ENCODE measurements around the gene PPP1R36. TPM values are rescaled to one million over a fixed set of nuclear protein-coding genes. Genes with fewer than 3 reads are reported as not detected.

PPP1R36 gene
- total and polyA plus RNA-seq, 3 donors from 2014 or later = 22.4 to 108 (median 38.5) TPM

DNA sequence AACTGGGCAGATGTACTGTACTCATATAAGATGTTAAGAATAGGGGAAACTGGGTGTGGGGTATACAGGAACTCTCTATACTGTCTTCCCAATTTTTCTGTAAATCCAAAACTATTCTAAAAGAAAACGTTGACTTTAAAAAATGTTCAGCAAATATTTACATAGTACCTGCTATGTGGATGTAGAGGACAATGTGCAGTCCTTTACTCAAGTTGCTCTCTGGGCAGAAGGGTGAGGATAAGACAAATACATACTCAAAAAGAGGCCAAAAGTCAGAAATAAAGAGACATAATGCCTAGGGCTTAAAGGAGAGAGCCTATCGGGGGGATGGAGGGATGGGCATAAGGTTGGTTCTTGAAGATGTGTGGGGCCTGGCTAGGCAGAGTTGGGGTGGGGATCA lies 44.7 kb downstream of the PPP1R36 start:
- no peaks in the 10 kb centered on the region for H3K9me3 ChIP-seq
- intact Hi-C loops (cut with DNase I; ENCODE audit: low total_unique reads) = no loop called here
- no peak overlapping the region for H3K4me3 ChIP-seq
- H3K27ac ChIP-seq = no peak overlapping the region
- 84 to 94% methylated on average over 2 of the region's 2 CpGs for WGBS, 2 donors
- TF ChIP-seq, protein P1, sequence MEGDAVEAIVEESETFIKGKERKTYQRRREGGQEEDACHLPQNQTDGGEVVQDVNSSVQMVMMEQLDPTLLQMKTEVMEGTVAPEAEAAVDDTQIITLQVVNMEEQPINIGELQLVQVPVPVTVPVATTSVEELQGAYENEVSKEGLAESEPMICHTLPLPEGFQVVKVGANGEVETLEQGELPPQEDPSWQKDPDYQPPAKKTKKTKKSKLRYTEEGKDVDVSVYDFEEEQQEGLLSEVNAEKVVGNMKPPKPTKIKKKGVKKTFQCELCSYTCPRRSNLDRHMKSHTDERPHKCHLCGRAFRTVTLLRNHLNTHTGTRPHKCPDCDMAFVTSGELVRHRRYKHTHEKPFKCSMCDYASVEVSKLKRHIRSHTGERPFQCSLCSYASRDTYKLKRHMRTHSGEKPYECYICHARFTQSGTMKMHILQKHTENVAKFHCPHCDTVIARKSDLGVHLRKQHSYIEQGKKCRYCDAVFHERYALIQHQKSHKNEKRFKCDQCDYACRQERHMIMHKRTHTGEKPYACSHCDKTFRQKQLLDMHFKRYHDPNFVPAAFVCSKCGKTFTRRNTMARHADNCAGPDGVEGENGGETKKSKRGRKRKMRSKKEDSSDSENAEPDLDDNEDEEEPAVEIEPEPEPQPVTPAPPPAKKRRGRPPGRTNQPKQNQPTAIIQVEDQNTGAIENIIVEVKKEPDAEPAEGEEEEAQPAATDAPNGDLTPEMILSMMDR (IDR thresholded peaks at IDR 0.05) = no peak
- TF ChIP-seq POLR2A (IDR thresholded peaks at IDR 0.05) = no peak
- no peaks in the 10 kb centered on the region for H3K4me1 ChIP-seq
- no peaks in the 10 kb centered on the region for H3K36me3 ChIP-seq (ENCODE audit: low read depth, missing control alignments)
- no peaks in the 10 kb centered on the region for H3K27me3 ChIP-seq
- DNase-seq = no peak

DNA sequence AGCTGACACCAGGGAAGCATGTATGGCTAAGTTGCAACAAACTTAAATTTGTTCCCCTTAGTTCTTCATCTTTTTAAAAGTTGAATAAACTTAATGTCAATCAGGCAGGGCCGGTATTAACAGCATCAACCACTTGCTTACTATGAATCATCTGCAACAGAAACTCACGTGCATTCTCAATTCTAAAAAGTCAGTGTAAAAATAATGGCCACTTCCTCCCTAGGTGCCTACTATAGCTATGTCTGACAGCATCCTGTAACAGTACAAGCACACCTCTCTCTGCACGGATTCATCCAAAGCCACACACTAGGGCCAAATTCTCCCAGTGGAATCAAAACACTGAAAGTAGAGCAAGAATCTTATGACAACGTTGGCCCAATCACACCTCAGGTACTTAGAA lies 48.6 kb downstream of the PPP1R36 start:
- 76 to 85% methylated on average over 4 of the region's 4 CpGs for WGBS, 2 donors
- Histone ChIP-seq H3K4me3 (no peak overlapping the region), H3K36me3 (ENCODE audit: low read depth, missing control alignments) (no peaks in the 10 kb centered on the region), H3K4me1 (no peaks in the 10 kb centered on the region), H3K9me3 (no peaks in the 10 kb centered on the region), H3K27ac (no peak overlapping the region), H3K27me3 (no peaks in the 10 kb centered on the region)
- no peak for DNase-seq
- intact Hi-C loops (cut with DNase I; ENCODE audit: low total_unique reads) = no loop called here
- no peak for TF ChIP-seq POLR2A (IDR thresholded peaks at IDR 0.05)
- TF ChIP-seq, protein P1 (IDR thresholded peaks at IDR 0.05) = no peak

DNA sequence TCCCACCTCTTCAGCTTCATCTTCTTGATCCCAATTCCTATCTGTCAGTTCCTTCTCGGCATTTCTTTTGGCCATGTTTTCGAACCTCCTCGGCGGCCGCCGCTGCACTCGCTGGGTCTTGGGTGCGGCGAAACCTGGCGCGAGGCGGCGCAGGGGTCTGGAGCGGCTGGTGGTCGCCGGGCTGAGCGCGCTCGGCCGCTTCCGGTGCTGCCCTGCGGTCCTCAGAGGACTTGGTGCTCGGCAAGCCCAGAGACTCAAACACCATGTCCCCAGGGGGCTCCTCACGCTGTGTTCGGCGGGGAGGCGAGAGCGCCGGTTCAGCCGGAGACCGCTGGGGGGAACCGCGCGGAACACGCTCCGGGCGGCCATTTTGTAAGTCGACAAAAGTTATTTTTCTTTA lies 51.8 kb downstream of the PPP1R36 start:
- Histone ChIP-seq H3K36me3 (ENCODE audit: low read depth, missing control alignments) (no peaks in the 10 kb centered on the region), H3K4me3 (peak overlapping the region; percentile 34 to 50), H3K27ac (peak overlapping the region in 1 of 2 donors; percentile 41), H3K9me3 (no peaks in the 10 kb centered on the region), H3K27me3 (no peaks in the 10 kb centered on the region), H3K4me1 (no peaks in the 10 kb centered on the region)
- intact Hi-C loops (cut with DNase I; ENCODE audit: low total_unique reads) = no loop called here
- WGBS, 2 donors = 33 to 41% methylated on average over 31 to 38 of the region's 38 CpGs
- TF ChIP-seq, protein P1 (IDR thresholded peaks at IDR 0.05) = no peak
- TF ChIP-seq POLR2A (IDR thresholded peaks at IDR 0.05) = no peak
- DNase-seq = peak; percentile 33

DNA sequence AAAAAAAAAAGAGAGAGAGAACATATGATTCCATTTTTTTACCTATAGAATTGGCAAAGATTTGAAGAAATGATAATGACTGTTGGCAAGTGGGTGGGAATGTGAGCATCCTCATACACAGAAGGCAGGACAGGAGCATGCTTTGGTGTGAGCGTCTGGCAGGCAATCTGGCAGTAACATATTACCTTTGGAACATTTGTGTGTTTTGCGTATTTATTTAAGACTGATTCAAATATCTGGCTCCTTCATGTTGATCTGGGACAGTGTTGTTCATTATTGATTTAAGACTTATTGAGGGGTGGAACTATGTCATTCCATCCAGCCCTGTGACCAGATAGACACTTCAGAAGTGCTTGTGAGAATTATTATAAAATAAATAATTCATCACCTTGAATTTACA lies 53.1 kb downstream of the PPP1R36 start:
- no peaks in the 10 kb centered on the region for H3K27me3 ChIP-seq
- H3K4me3 ChIP-seq = no peak overlapping the region
- no peak overlapping the region for H3K27ac ChIP-seq
- TF ChIP-seq, protein P1 (IDR thresholded peaks at IDR 0.05) = no peak
- no peak for TF ChIP-seq POLR2A (IDR thresholded peaks at IDR 0.05)
- 72 to 81% methylated on average over 2 of the region's 2 CpGs for WGBS, 2 donors
- no peaks in the 10 kb centered on the region for H3K9me3 ChIP-seq
- H3K4me1 ChIP-seq = no peaks in the 10 kb centered on the region
- H3K36me3 ChIP-seq (ENCODE audit: low read depth, missing control alignments) = no peaks in the 10 kb centered on the region
- intact Hi-C loops (cut with DNase I; ENCODE audit: low total_unique reads) = no loop called here
- no peak for DNase-seq

DNA sequence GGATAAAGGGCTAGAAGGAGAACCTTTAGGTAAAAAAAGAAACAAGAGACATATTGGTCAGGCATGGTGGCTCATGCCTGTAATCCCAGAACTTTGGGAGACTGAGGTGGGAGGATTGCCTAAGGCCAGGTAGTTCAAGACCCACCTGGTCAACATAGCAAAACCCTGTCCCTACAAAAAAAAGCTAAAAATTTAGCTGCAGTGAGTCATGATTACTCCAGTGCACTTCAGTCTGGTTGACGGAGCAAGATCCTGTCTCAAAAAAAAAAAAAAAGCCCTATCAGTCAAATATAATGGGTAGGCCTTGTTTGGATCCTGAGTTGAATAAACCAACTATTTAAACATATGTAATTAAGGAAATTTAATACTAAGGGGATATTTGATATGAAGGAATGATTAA lies 54.2 kb downstream of the PPP1R36 start:
- DNase-seq = no peak
- 81 to 91% methylated on average over 1 of the region's 1 CpG for WGBS, 2 donors

More for the DNA sequence above, 54.2 kb downstream of the PPP1R36 start:
- no peak overlapping the region for H3K27ac ChIP-seq
- no peaks in the 10 kb centered on the region for H3K4me1 ChIP-seq
- intact Hi-C loops (cut with DNase I; ENCODE audit: low total_unique reads) = no loop called here
- no peaks in the 10 kb centered on the region for H3K36me3 ChIP-seq (ENCODE audit: low read depth, missing control alignments)
- TF ChIP-seq POLR2A (IDR thresholded peaks at IDR 0.05) = no peak
- TF ChIP-seq, protein P1 (IDR thresholded peaks at IDR 0.05) = no peak
- H3K9me3 ChIP-seq = no peaks in the 10 kb centered on the region
- H3K4me3 ChIP-seq = no peak overlapping the region
- no peaks in the 10 kb centered on the region for H3K27me3 ChIP-seq
